H9 (cell line): ENCODE data around the gene BCAR3. TPM values are rescaled to one million over a fixed set of nuclear protein-coding genes. Genes with fewer than 3 reads are reported as not detected.

Source experiments
- DNase-seq: peaks from one replicate; pipeline ENCODE4 v3.0.0-alpha.2; 2017
- H2AFZ ChIP-seq: one replicate; pipeline ENCODE4 v1.6.1; 2013; ENCODE audit warnings: mild to moderate bottlenecking, low read length, control low read depth, moderate library complexity
- H2AK5ac ChIP-seq: 2 replicates; pipeline ENCODE4 v1.6.1; 2013; ENCODE audit warnings: low read length, control low read depth, mixed read lengths; ENCODE audit not compliant: insufficient read length
- H2BK120ac ChIP-seq: one replicate; pipeline ENCODE4 v1.6.1; 2013; ENCODE audit warnings: low read depth, mild to moderate bottlenecking, low read length, control low read depth, inconsistent platforms; ENCODE audit not compliant: poor library complexity, severe bottlenecking
- H2BK12ac ChIP-seq: 2 replicates; pipeline ENCODE4 v1.6.1; 2013; ENCODE audit warnings: low read length, control low read depth, mixed read lengths, low read depth; ENCODE audit not compliant: insufficient read length
- H2BK15ac ChIP-seq: 2 replicates; pipeline ENCODE4 v1.6.1; 2013; ENCODE audit warnings: low read depth, low read length, control low read depth
- H2BK20ac ChIP-seq: one replicate; pipeline ENCODE4 v1.6.1; 2013; ENCODE audit warnings: low read depth, mild to moderate bottlenecking, low read length, control low read depth, inconsistent platforms; ENCODE audit not compliant: poor library complexity, severe bottlenecking
- H2BK5ac ChIP-seq: 2 replicates; pipeline ENCODE4 v1.6.1; 2013; ENCODE audit warnings: low read length, control low read depth, mixed read lengths; ENCODE audit not compliant: insufficient read length
- H3K14ac ChIP-seq: 2 replicates; pipeline ENCODE4 v1.6.1; 2013; ENCODE audit warnings: low read length, control low read depth; ENCODE audit not compliant: insufficient read depth
- H3K18ac ChIP-seq: 2 replicates; pipeline ENCODE4 v1.6.1; 2013; ENCODE audit warnings: low read depth, mild to moderate bottlenecking, mixed read lengths, low read length, control low read depth; ENCODE audit not compliant: insufficient read length
- H3K23ac ChIP-seq: 2 replicates; pipeline ENCODE4 v1.6.1; 2013; ENCODE audit warnings: low read length, control low read depth, mixed read lengths, low read depth; ENCODE audit not compliant: insufficient read length
- H3K23me2 ChIP-seq: 2 replicates; pipeline ENCODE4 v1.6.1; 2013; ENCODE audit warnings: low read depth, mild to moderate bottlenecking, mixed read lengths, low read length, control low read depth; ENCODE audit not compliant: insufficient read length, poor library complexity, severe bottlenecking
- H3K27ac ChIP-seq: 2 replicates; pipeline ENCODE4 v1.5.1; 2013; ENCODE audit warnings: low read length, control low read depth, mixed read lengths, low read depth; ENCODE audit not compliant: insufficient read length
- H3K27me3 ChIP-seq: 2 replicates; pipeline ENCODE4 v1.6.1; 2013; ENCODE audit warnings: low read length, control low read depth, inconsistent platforms; ENCODE audit not compliant: insufficient read depth
- H3K4ac ChIP-seq: 2 replicates; pipeline ENCODE4 v1.6.1; 2013; ENCODE audit warnings: low read depth, mild to moderate bottlenecking, control low read depth, inconsistent platforms, low read length, moderate library complexity
- H3K4me1 ChIP-seq: 2 replicates; pipeline ENCODE4 v1.6.1; 2013; ENCODE audit warnings: low read length, control low read depth, inconsistent platforms; ENCODE audit not compliant: insufficient read depth
- H3K4me2 ChIP-seq: 2 replicates; pipeline ENCODE4 v1.6.1; 2013; ENCODE audit warnings: low read length, control low read depth, mixed read lengths; ENCODE audit not compliant: insufficient read length, insufficient read depth
- H3K56ac ChIP-seq: 2 replicates; pipeline ENCODE4 v1.6.1; 2013; ENCODE audit warnings: low read depth, mild to moderate bottlenecking, mixed read lengths, low read length, control low read depth; ENCODE audit not compliant: insufficient read length
- H3K79me1 ChIP-seq: 2 replicates; pipeline ENCODE4 v1.6.1; 2013; ENCODE audit warnings: low read depth, mild to moderate bottlenecking, moderate library complexity, low read length, control low read depth, inconsistent platforms; ENCODE audit not compliant: insufficient read depth, poor library complexity, severe bottlenecking
- H3K79me2 ChIP-seq: 2 replicates; pipeline ENCODE4 v1.6.1; 2013; ENCODE audit warnings: low read length, control low read depth, inconsistent platforms; ENCODE audit not compliant: insufficient read depth
- H3K9ac ChIP-seq: 2 replicates; pipeline ENCODE4 v1.6.1; 2013; ENCODE audit warnings: low read length, control low read depth, mixed read lengths; ENCODE audit not compliant: insufficient read length; ENCODE audit errors: extremely low read depth
- H3K9me3 ChIP-seq: one replicate; pipeline ENCODE4 v1.6.1; 2013; ENCODE audit warnings: low read depth, low read length, inconsistent platforms; ENCODE audit not compliant: control insufficient read depth
- H3T11ph ChIP-seq: one replicate; pipeline ENCODE4 v1.6.1; 2013; ENCODE audit warnings: mild to moderate bottlenecking, low read length, control low read depth, inconsistent platforms
- H4K20me1 ChIP-seq: one replicate; pipeline ENCODE4 v1.6.1; 2013; ENCODE audit not compliant: control insufficient read depth, insufficient read length, insufficient read depth
- H4K5ac ChIP-seq: 2 replicates; pipeline ENCODE4 v1.6.1; 2013; ENCODE audit warnings: low read depth, mild to moderate bottlenecking, mixed read lengths, low read length, control low read depth; ENCODE audit not compliant: insufficient read length
- H4K8ac ChIP-seq: replicated peaks from 2 replicates; pipeline ENCODE4 v1.6.1; 2013; ENCODE audit warnings: low read length, control low read depth, mixed read lengths, low read depth; ENCODE audit not compliant: insufficient read length
- H4K91ac ChIP-seq: 2 replicates; pipeline ENCODE4 v1.6.1; 2013; ENCODE audit warnings: low read depth, mild to moderate bottlenecking, moderate library complexity, mixed read lengths, low read length, control low read depth; ENCODE audit not compliant: insufficient read length
- H3K27ac Mint-ChIP-seq, 3 experiments: 2 replicates in 2 of 3; 3 replicates in 1 of 3; pipeline ENCODE4 v1.8.0; 2020 to 2021; ENCODE audit warnings: mixed read lengths in 3 of 3, mild to moderate bottlenecking in 1 of 3, moderate library complexity in 1 of 3
- H3K27me3 Mint-ChIP-seq: 2 replicates; pipeline ENCODE4 v1.8.0; 2021; ENCODE audit warnings: low read depth, mild to moderate bottlenecking, moderate library complexity, mixed read lengths
- H3K36me3 Mint-ChIP-seq, 3 experiments: 2 replicates in 2 of 3; 3 replicates in 1 of 3; pipeline ENCODE4 v1.8.0; 2020 to 2021; ENCODE audit warnings: low read depth in 3 of 3, mixed read lengths in 3 of 3; ENCODE audit not compliant: insufficient read depth in 1 of 3
- H3K4me1 Mint-ChIP-seq, 2 experiments: 2 replicates each; pipeline ENCODE4 v1.8.0; 2020; ENCODE audit warnings: mixed read lengths in 2 of 2
- H3K4me3 Mint-ChIP-seq, 2 experiments: 2 replicates in 1 of 2; 3 replicates in 1 of 2; pipeline ENCODE4 v1.8.0; 2020 to 2021; ENCODE audit warnings: mild to moderate bottlenecking in 2 of 2, mixed read lengths in 2 of 2, moderate library complexity in 1 of 2
- H3K9me3 Mint-ChIP-seq, 2 experiments: 2 replicates in 1 of 2; 3 replicates in 1 of 2; pipeline ENCODE4 v1.8.0; 2020; ENCODE audit warnings: mild to moderate bottlenecking in 2 of 2, mixed read lengths in 2 of 2, moderate library complexity in 1 of 2
- WGBS: extraction: QIAGEN DNeasy Blood & Tissue Kit; methylation state at CpG from one replicate; pipeline ENCODE4 v1.1.7; 2013; ENCODE audit warnings: missing lambda C conversion rate, low lambda C conversion rate, mixed read lengths; ENCODE audit not compliant: insufficient read length; ENCODE audit errors: extremely low coverage; 5-methylcytosine and 5-hydroxymethylcytosine counted together
- total RNA-seq: library from RNA; stranded (reverse); gene quantifications from 2 replicates; pipeline ENCODE4 v1.2.1, GENCODE V29; 2021
- TF ChIP-seq, protein P1 (sequence below): fragments of 200-600 bp; sonication (generic); conservative IDR thresholded peaks from 3 replicates; pipeline ENCODE4 v1.8.0; 2021; ENCODE audit warnings: antibody characterized with exemption, mild to moderate bottlenecking

BCAR3 gene
- total RNA-seq, 1 experiment from 2014 or later, result 4.9 TPM

GRCh38 chr1:93628681-93629080 is 53.0 kb downstream of the BCAR3 start:
- H4K8ac ChIP-seq, result no peak overlapping the region
- no CpG with 5 or more reads among the region's 3 CpGs for WGBS

More at GRCh38 chr1:93628681-93629080, 53.0 kb downstream of the BCAR3 start:
- H2BK15ac ChIP-seq, result no peak overlapping the region
- H3K4me1 Mint-ChIP-seq, result peaks cover 3 to 13% of the 10 kb centered on the region in 2 experiments; a peak in 3 of 4 replicates
- H3K9me3 ChIP-seq, result no peaks in the 10 kb centered on the region
- no peak overlapping the region for H3T11ph ChIP-seq
- H4K20me1 ChIP-seq, result no peaks in the 10 kb centered on the region
- no peak overlapping the region for H3K27ac ChIP-seq
- TF ChIP-seq, protein P1, sequence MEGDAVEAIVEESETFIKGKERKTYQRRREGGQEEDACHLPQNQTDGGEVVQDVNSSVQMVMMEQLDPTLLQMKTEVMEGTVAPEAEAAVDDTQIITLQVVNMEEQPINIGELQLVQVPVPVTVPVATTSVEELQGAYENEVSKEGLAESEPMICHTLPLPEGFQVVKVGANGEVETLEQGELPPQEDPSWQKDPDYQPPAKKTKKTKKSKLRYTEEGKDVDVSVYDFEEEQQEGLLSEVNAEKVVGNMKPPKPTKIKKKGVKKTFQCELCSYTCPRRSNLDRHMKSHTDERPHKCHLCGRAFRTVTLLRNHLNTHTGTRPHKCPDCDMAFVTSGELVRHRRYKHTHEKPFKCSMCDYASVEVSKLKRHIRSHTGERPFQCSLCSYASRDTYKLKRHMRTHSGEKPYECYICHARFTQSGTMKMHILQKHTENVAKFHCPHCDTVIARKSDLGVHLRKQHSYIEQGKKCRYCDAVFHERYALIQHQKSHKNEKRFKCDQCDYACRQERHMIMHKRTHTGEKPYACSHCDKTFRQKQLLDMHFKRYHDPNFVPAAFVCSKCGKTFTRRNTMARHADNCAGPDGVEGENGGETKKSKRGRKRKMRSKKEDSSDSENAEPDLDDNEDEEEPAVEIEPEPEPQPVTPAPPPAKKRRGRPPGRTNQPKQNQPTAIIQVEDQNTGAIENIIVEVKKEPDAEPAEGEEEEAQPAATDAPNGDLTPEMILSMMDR, result no peak
- no peak overlapping the region for H3K23ac ChIP-seq
- no peak overlapping the region for H2BK20ac ChIP-seq
- no peak overlapping the region for H3K4me3 Mint-ChIP-seq
- H3K36me3 Mint-ChIP-seq, result peaks cover 2 to 9% (median 6%) of the 10 kb centered on the region in 3 experiments; a peak in 2 of 7 replicates
- no peak overlapping the region for H3K9ac ChIP-seq
- H2AFZ ChIP-seq, result no peak overlapping the region
- no peak overlapping the region for H2AK5ac ChIP-seq
- H3K23me2 ChIP-seq, result no peaks in the 10 kb centered on the region
- H3K27me3 Mint-ChIP-seq, result no peaks in the 10 kb centered on the region
- H3K4me2 ChIP-seq, result no peak overlapping the region
- H3K18ac ChIP-seq, result no peak overlapping the region
- no peak overlapping the region for H3K56ac ChIP-seq
- no peak overlapping the region for H4K5ac ChIP-seq
- no peak overlapping the region for H4K91ac ChIP-seq
- H2BK5ac ChIP-seq, result no peak overlapping the region
- no peak for DNase-seq
- H3K27me3 ChIP-seq, result no peaks in the 10 kb centered on the region
- H2BK120ac ChIP-seq, result no peak overlapping the region
- peaks cover 0 to 4% of the 10 kb centered on the region in 2 experiments; a peak in 1 of 5 replicates for H3K9me3 Mint-ChIP-seq
- H3K79me1 ChIP-seq, result no peaks in the 10 kb centered on the region
- no peak overlapping the region for H3K14ac ChIP-seq
- H2BK12ac ChIP-seq, result no peak overlapping the region
- no peaks in the 10 kb centered on the region for H3K4me1 ChIP-seq
- H3K79me2 ChIP-seq, result no peaks in the 10 kb centered on the region
- 0 out of 7 replicates have a peak overlapping the region, but pooled peaks of 1 of the 3 experiments have one; percentile 8 for H3K27ac Mint-ChIP-seq
- H3K4ac ChIP-seq, result no peak overlapping the region
